ENCODE results near the gene AIFM3.

The AIFM3 gene

DNA sequence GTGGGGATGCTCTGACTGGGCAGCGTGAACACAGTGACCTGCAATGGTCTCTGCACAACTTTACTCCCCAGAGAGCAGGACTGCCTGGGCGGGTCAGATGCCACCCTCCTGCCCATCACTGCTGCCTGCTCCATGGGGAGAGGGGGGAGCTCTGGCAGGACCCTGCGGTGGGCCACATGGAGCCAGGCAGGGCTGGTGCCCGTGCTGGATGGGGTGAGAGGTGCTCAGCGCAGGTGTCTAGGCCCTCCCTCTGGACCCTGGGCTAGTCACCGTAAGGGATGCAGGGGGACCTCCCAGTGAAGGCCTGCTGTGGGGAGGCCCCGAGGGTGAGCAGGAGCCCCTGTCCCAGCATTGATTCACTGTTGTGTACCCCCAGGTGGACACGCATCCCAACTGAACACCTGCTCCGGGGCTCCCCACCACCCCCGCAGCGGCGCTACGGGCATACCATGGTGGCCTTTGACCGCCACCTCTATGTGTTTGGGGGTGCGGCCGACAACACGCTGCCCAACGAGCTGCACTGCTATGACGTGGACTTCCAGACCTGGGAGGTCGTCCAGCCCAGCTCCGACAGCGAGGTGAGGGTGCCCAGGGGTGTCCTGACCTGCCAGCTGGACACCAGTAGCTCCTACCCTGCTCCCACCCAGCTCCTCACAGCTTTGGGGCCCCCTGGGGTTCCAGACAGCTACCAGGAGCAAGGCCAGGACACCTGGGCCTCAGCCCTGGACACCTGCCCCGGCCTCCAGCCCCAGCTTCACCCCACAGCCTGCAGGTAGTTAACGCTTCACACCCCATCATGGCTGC is 24.4 kb downstream of the AIFM3 start:
- no peak for DNase-seq (ENCODE audit: low spot score)

GRCh38 chr22:20992056-20992442 is 25.0 kb downstream of the AIFM3 start:
- DNase-seq (ENCODE audit: low spot score) = no peak

GRCh38 chr22:20992456-20993303 is 25.6 kb downstream of the AIFM3 start:
- no peak for DNase-seq (ENCODE audit: low spot score)

GRCh38 chr22:20993304-20994127 is 26.5 kb downstream of the AIFM3 start:
- no peak for DNase-seq (ENCODE audit: low spot score)

DNA sequence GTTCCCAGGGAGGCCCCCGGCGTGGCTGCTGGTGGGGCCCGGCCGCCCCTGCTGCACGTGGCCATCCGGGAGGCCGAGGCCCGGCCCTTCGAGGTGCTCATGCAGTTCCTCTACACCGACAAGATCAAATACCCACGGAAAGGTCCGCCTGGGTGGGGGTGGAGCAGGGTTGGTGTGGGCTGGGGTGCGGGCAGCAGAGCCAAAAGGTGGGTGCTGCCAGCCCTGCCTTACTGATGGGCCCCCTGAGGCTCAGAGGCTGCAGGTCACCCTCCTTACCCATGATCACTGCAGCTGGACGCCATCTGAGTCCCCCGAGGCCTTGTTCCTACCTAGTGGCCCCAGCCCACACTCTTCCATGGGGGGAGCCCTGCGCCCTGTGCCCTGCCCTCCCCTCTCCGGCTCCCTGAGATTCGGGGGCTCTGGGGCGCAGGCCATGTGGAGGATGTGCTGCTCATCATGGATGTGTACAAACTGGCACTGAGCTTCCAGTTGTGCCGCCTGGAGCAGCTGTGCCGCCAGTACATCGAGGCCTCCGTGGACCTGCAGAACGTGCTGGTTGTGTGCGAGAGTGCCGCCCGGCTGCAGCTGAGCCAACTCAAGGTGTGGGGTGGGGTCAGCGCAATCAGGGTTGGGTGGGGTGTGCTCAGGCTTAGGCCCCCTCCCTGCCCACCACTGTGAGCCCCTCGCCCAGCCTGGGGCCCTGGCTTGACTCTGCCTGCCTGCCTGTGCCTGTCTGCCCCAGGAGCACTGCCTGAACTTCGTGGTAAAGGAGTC is 27.3 kb downstream of the AIFM3 start:
- no peak for DNase-seq (ENCODE audit: low spot score)

DNA sequence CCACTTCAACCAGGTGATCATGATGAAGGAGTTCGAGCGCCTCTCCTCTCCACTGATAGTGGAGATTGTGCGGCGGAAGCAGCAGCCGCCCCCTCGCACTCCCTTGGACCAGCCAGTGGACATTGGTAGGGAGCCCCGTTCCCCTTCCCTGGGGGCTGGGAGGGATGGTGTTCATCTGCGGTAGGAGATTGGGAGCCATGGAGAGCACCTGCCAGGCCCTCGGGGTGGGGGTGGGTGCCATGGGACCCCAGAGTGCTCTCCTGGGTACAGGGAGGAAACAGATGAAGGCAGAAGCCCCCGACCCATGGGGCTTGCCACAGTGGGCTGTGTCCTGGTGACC is 27.8 kb downstream of the AIFM3 start:
- DNase-seq (ENCODE audit: low spot score) = no peak

GRCh38 chr22:20995329-20996030 is 28.4 kb downstream of the AIFM3 start:
- DNase-seq (ENCODE audit: low spot score) = no peak

- no peak for DNase-seq (ENCODE audit: low spot score)
Measured at GRCh38 chr22:20996031-20996410, 29.0 kb downstream of the AIFM3 start.

DNA sequence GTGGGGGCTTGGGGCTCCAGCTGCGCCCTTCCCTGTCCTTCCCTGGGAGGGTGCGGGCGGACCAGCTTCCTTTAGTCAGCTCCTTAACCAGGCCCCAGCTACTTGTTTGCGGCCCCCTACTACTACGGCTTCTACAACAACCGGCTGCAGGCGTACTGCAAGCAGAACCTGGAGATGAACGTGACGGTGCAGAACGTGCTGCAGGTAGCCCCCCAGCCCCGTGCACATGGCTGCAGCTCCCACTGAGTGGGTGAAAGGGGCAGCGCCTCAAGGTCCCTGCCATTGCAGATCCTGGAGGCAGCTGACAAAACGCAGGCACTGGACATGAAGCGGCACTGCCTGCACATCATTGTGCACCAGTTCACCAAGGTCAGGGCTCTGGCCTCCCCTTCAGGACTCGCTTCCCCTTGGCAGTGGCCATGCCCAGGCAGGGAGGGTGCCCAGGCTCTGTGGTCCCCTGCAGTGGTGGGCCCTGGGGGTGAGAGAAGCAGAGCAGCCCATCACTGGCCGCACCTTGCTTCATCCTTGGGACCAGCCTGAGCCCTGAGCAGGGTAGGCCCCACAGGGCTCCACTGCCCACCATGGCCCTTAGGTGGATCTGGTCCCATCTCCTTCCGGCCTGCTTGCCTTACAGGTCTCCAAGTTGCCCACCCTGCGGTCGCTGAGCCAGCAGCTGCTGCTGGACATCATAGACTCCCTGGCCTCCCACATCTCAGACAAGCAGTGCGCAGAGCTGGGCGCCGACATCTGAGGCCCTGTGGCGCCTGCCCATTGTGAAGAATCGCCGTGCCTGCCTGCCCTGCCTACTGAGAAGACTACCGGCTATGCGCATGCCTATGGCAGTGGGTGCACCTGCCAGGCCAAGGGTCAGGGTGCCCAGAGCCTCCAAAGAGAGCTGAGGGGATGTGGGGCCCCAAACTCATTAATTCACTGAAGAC is 29.8 kb downstream of the AIFM3 start:
- DNase-seq (ENCODE audit: low spot score) = no peak

DNA sequence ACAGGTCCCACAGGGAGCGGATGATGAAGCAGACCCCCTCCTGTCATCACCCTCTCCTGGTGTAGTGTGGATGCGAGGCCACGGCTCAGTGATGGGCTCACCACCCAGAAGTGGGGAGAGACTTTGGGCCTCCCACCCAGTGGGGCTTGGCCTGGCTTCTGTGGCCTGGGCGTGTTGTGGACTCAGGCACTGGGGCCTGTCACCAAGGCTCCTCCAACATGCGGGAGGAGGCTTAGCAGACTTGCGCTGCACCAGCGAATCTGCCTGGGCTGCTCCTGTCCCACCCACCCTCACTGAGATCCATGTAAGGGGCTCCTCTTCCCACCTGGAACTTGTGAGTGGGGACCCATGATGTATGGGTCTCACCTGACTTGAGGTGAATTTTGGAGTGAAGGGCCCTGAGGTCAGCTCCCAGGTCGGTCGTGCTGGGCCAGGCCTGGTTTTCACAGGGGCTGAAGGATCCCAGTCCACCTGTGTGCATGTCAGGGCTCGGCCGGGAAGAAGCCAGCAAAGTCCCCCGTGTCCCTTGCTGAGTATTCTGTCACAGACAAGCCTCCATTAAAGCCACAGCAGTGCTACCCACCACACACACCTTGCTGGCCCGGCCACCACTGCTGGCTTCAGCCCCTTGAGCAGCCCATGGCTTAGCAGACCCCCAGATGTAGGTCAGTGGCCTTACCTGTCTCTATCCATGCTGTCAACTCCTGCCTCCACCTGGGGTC is 30.6 kb downstream of the AIFM3 start:
- no peak for DNase-seq (ENCODE audit: low spot score)

DNA sequence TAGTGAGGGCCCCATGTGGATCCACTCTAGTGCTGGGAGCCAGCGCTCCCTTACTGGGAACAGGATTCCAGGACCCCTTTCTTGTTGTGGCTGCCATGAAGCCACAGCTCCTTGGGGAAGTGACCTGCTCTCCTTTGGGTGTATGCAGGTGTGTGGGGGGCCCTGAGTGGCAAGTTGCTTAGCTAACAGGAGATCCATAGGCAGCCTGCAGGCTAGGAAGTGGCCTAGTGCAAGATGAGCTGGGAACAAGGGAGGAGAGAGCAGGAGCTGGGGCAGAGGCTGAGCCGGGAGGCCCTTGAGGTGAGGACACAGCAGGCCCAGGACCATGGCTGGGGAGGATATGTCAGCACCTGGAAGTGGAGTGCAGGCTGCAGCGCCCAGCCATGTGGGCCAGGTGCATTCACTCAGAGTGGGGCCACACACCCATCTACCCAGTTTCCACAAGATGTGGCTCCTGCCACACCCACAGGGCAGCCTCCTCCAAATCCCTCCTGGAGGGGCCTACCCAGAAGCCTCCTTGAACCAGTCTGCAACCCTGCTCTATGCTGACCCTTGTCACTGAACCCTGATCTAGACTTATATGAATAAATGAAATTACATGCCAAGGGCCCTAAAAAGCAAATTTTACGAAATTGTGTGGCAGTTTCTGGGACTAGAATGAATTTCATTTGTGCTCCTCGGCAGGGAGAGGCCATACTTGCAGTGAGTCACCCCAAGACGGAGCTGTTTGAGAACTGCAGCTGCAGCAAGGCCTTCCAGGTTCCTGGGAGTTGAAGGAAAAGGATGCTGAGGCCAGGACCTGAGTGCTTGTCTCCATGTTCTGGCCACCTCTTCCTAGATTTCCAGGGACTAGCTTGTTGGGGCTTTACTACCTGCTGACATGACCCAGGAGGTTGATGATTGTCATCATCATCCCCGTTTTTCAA is 31.6 kb downstream of the AIFM3 start:
- no peak for DNase-seq (ENCODE audit: low spot score)

- DNase-seq (ENCODE audit: low spot score) = no peak
Measured at GRCh38 chr22:20999350-21000206, 32.5 kb downstream of the AIFM3 start.

GRCh38 chr22:21000207-21000986 is 33.3 kb downstream of the AIFM3 start:
- DNase-seq (ENCODE audit: low spot score) = no peak

DNA sequence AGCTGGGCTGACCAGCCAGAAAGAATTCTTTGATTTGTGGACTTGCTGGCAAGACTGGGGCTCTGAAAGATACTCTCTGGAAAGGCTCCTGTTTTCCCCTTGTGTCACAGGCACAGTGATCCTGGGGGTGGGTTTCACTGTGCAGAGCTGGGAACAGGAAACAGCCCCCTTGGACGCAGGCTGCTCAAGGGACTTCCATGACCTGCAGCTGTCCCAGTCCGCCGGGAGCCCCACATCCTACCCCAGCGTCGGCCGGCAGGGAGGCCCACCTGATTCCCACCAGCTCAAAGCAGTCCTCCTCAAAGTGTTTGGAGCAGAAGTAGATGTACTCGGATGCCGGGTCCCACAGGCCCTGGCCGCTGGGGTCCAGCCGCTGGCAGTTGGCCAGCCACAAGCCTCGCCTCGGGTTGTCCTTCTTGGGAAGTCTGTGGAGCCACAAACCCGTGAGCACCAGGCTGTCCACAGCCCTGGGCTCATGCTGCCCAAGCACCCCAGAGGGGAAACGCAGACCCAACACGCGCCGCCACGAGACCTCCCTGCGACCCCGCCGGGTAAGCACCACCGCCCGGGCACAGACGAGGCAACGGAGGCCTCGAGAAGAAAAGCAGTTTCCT is 34.0 kb downstream of the AIFM3 start:
- no peak for DNase-seq (ENCODE audit: low spot score)

DNA sequence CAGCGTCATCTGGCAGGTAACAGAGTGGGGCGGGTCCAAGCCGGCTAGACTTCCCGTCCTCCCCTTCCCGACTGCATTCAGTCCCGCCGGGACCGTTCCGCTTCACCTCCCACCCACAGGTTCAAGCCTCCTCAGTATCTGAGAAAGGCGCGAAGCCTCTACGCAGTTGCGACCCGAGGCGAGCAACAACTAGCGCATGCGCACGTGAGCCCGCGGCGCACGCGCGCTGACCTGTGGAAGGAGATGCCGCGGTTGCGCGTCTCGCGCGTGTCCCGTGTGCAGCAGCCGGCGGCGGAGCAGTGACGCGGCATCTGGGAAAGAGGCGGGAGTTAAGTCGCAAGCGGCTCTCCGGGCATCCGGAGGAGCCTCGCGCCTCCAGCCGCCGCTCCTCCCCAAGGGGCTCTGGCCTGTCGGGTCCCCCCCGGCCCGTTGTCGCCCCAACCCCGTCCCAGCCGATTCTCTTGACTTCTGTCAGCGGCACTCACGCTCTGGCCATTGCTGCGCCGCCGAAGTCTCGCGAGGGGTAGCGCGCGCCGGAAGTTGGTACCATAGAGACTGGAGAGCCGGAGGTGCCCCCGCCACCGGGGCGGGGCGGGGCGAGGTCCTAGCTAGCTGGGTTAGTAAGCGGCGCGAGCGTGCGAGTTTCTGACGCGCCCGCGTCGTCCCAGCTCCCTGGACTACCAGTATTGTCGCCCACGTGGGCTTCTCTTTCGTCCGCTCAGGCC is 34.7 kb downstream of the AIFM3 start, which contains the start of gene THAP7:
THAP7 (minus strand) TSS at position 518 of the 725 bp plus-strand sequence; CDS start at position 311, 207 bp downstream.
- DNase-seq (ENCODE audit: low spot score) = peak; percentile 97

Data from CD4-positive, alpha-beta T cell treated with Interleukin-2 at 100 ng/mL for 4 hours (primary cell).